Measurements from ENCODE around the gene STK11IP.
A peak's percentile ranks its signal among the peaks of the same experiment; 100 is the strongest.

STK11IP gene

DNA sequence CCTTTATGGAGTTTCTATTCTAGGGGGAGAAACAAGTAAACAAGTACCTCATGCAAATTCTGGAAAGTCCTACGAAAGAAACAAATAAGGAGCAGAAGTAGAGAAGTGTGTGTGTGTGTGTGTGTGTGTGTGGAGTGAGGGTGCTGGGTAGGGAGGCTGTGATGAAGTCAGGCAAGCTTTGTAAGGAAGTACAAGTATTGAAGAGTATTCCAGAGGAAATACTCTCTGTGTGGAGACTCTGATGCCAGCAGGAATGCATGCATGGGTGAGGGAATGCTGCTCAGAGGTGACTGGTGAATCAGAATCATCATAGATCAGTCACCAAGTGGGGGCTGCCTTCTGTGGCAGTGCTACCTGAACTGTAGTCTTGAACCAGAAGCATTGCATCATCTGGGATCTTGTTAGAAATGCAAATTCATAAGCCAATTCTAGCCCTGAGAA, 64.3 kb downstream of the STK11IP start:
- no peak overlapping the region for H4K8ac ChIP-seq (ENCODE audit: low read depth, low read length)
- no peak overlapping the region for H3K4me2 ChIP-seq (ENCODE audit: low read length)
- peak; percentile 75 for DNase-seq
- H2BK120ac ChIP-seq (ENCODE audit: low read depth, low read length): no peak overlapping the region
- WGBS (ENCODE audit: extremely low coverage, insufficient coverage, low lambda C conversion rate): no CpG with 5 or more reads among the region's 1 CpG
- H3K56ac ChIP-seq (ENCODE audit: low read length): peak overlapping the region; percentile 38
- H3K9ac ChIP-seq (ENCODE audit: low read length): no peak overlapping the region
- no peak overlapping the region for H3K4ac ChIP-seq (ENCODE audit: low read depth, low read length)
- H3K79me1 ChIP-seq (ENCODE audit: low read length): no peaks in the 10 kb centered on the region
- no peaks in the 10 kb centered on the region for H3K36me3 ChIP-seq (ENCODE audit: control insufficient read depth, insufficient read depth, low read length)
- no peak overlapping the region for H3K23ac ChIP-seq (ENCODE audit: low read length)
- no peaks in the 10 kb centered on the region for H3K79me2 ChIP-seq (ENCODE audit: control insufficient read depth, insufficient read depth, low read length)
- H4K5ac ChIP-seq (ENCODE audit: low read length): no peak overlapping the region
- H2BK15ac ChIP-seq (replicated peaks; ENCODE audit: low read depth): no peak overlapping the region
- H2AK5ac ChIP-seq (ENCODE audit: low read length): no peak overlapping the region
- no peak overlapping the region for H3K18ac ChIP-seq (ENCODE audit: low read length)
- peak overlapping the region; percentile 64 for H2BK5ac ChIP-seq (ENCODE audit: low read length)
- no peaks in the 10 kb centered on the region for H3K27me3 ChIP-seq (ENCODE audit: insufficient read depth, low read length, poor library complexity)
- H3K4me1 ChIP-seq (ENCODE audit: control insufficient read depth, low read depth, low read length): peaks cover 2% of the 10 kb centered on the region
- no peak overlapping the region for H3K27ac ChIP-seq (ENCODE audit: low read depth, low read length)
- H3K4me3 ChIP-seq (ENCODE audit: low read length): no peak overlapping the region

- Histone ChIP-seq H3K27ac (ENCODE audit: low read depth, low read length) (no peak overlapping the region), H3K36me3 (ENCODE audit: control insufficient read depth, insufficient read depth, low read length) (no peaks in the 10 kb centered on the region), H3K4ac (ENCODE audit: low read depth, low read length) (no peak overlapping the region), H3K9ac (ENCODE audit: low read length) (no peak overlapping the region), H3K56ac (ENCODE audit: low read length) (no peak overlapping the region), H3K23ac (ENCODE audit: low read length) (no peak overlapping the region), H2BK15ac (replicated peaks; ENCODE audit: low read depth) (no peak overlapping the region), H2BK5ac (ENCODE audit: low read length) (no peak overlapping the region), H3K79me1 (ENCODE audit: low read length) (no peaks in the 10 kb centered on the region), H4K5ac (ENCODE audit: low read length) (no peak overlapping the region), H4K8ac (ENCODE audit: low read depth, low read length) (no peak overlapping the region), H2BK120ac (ENCODE audit: low read depth, low read length) (no peak overlapping the region), H3K27me3 (ENCODE audit: insufficient read depth, low read length, poor library complexity) (no peaks in the 10 kb centered on the region), H2AK5ac (ENCODE audit: low read length) (no peak overlapping the region), H3K4me3 (ENCODE audit: low read length) (no peak overlapping the region), H3K18ac (ENCODE audit: low read length) (no peak overlapping the region), H3K79me2 (ENCODE audit: control insufficient read depth, insufficient read depth, low read length) (no peaks in the 10 kb centered on the region), H3K4me1 (ENCODE audit: control insufficient read depth, low read depth, low read length) (peaks cover 2% of the 10 kb centered on the region), H3K4me2 (ENCODE audit: low read length) (no peak overlapping the region)
- peak; percentile 95 for DNase-seq
Observed at GRCh38 chr2:219662566-219662965, 64.9 kb downstream of the STK11IP start.

- H3K79me1 ChIP-seq (ENCODE audit: low read length): no peaks in the 10 kb centered on the region
- no peaks in the 10 kb centered on the region for H3K36me3 ChIP-seq (ENCODE audit: control insufficient read depth, insufficient read depth, low read length)
- H3K23ac ChIP-seq (ENCODE audit: low read length): no peak overlapping the region
- H3K4me3 ChIP-seq (ENCODE audit: low read length): no peak overlapping the region
- H2AK5ac ChIP-seq (ENCODE audit: low read length): no peak overlapping the region
- H3K4me2 ChIP-seq (ENCODE audit: low read length): no peak overlapping the region
- no peak overlapping the region for H3K18ac ChIP-seq (ENCODE audit: low read length)
- no peaks in the 10 kb centered on the region for H3K79me2 ChIP-seq (ENCODE audit: control insufficient read depth, insufficient read depth, low read length)
- no peak overlapping the region for H2BK5ac ChIP-seq (ENCODE audit: low read length)
- H3K27ac ChIP-seq (ENCODE audit: low read depth, low read length): no peak overlapping the region
- H3K4ac ChIP-seq (ENCODE audit: low read depth, low read length): no peak overlapping the region
- H4K5ac ChIP-seq (ENCODE audit: low read length): no peak overlapping the region
- DNase-seq: no peak
- H3K27me3 ChIP-seq (ENCODE audit: insufficient read depth, low read length, poor library complexity): no peaks in the 10 kb centered on the region
- H3K9ac ChIP-seq (ENCODE audit: low read length): no peak overlapping the region
- H3K56ac ChIP-seq (ENCODE audit: low read length): no peak overlapping the region
- WGBS (ENCODE audit: extremely low coverage, insufficient coverage, low lambda C conversion rate): no CpG with 5 or more reads among the region's 11 CpGs
- no peak overlapping the region for H2BK15ac ChIP-seq (replicated peaks; ENCODE audit: low read depth)
- no peak overlapping the region for H4K8ac ChIP-seq (ENCODE audit: low read depth, low read length)
- no peak overlapping the region for H2BK120ac ChIP-seq (ENCODE audit: low read depth, low read length)
- H3K4me1 ChIP-seq (ENCODE audit: control insufficient read depth, low read depth, low read length): peaks cover 2% of the 10 kb centered on the region
Observed at GRCh38 chr2:219663116-219663762, 65.6 kb downstream of the STK11IP start.

DNA sequence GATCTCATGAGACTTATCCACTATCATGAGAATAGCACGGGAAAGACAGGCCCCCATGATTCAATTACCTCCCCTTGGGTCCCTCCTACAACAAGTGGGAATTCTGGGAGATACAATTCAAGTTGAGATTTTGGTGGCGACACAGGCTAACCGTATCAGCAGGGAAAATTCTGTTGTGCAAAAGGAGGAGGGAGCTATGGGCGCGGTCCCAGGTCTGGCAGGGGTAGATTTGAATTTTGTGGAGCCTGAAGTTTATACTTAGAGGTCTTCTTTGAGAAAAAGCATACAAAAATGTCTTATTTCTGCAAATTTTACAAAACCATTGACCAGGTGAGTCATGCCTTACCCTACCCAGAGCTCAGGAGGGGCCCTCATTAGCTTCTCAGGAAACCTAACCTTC, 66.4 kb downstream of the STK11IP start:
- Histone ChIP-seq H3K18ac (ENCODE audit: low read length) (no peak overlapping the region), H3K56ac (ENCODE audit: low read length) (no peak overlapping the region), H3K4me3 (ENCODE audit: low read length) (no peak overlapping the region), H4K5ac (ENCODE audit: low read length) (no peak overlapping the region), H3K36me3 (ENCODE audit: control insufficient read depth, insufficient read depth, low read length) (no peaks in the 10 kb centered on the region), H3K4me1 (ENCODE audit: control insufficient read depth, low read depth, low read length) (peaks cover 2% of the 10 kb centered on the region), H3K23ac (ENCODE audit: low read length) (no peak overlapping the region), H2AK5ac (ENCODE audit: low read length) (no peak overlapping the region), H3K4me2 (ENCODE audit: low read length) (no peak overlapping the region), H3K27me3 (ENCODE audit: insufficient read depth, low read length, poor library complexity) (no peaks in the 10 kb centered on the region), H3K79me1 (ENCODE audit: low read length) (no peaks in the 10 kb centered on the region), H4K8ac (ENCODE audit: low read depth, low read length) (no peak overlapping the region), H2BK15ac (replicated peaks; ENCODE audit: low read depth) (no peak overlapping the region), H2BK5ac (ENCODE audit: low read length) (no peak overlapping the region), H3K4ac (ENCODE audit: low read depth, low read length) (no peak overlapping the region), H3K27ac (ENCODE audit: low read depth, low read length) (no peak overlapping the region), H3K9ac (ENCODE audit: low read length) (no peak overlapping the region), H3K79me2 (ENCODE audit: control insufficient read depth, insufficient read depth, low read length) (no peaks in the 10 kb centered on the region), H2BK120ac (ENCODE audit: low read depth, low read length) (no peak overlapping the region)
- WGBS (ENCODE audit: extremely low coverage, insufficient coverage, low lambda C conversion rate): no CpG with 5 or more reads among the region's 5 CpGs
- no peak for DNase-seq

GRCh38 chr2:219664944-219665343, 67.3 kb downstream of the STK11IP start:
- Histone ChIP-seq H3K4me1 (ENCODE audit: control insufficient read depth, low read depth, low read length) (peaks cover 2% of the 10 kb centered on the region), H3K4ac (ENCODE audit: low read depth, low read length) (no peak overlapping the region), H2AK5ac (ENCODE audit: low read length) (no peak overlapping the region), H3K4me2 (ENCODE audit: low read length) (no peak overlapping the region), H3K79me2 (ENCODE audit: control insufficient read depth, insufficient read depth, low read length) (no peaks in the 10 kb centered on the region), H3K9ac (ENCODE audit: low read length) (no peak overlapping the region), H2BK120ac (ENCODE audit: low read depth, low read length) (no peak overlapping the region), H3K27me3 (ENCODE audit: insufficient read depth, low read length, poor library complexity) (no peaks in the 10 kb centered on the region), H3K23ac (ENCODE audit: low read length) (no peak overlapping the region), H3K36me3 (ENCODE audit: control insufficient read depth, insufficient read depth, low read length) (no peaks in the 10 kb centered on the region), H4K5ac (ENCODE audit: low read length) (no peak overlapping the region), H3K56ac (ENCODE audit: low read length) (no peak overlapping the region), H3K79me1 (ENCODE audit: low read length) (no peaks in the 10 kb centered on the region), H2BK5ac (ENCODE audit: low read length) (no peak overlapping the region), H2BK15ac (replicated peaks; ENCODE audit: low read depth) (no peak overlapping the region), H3K18ac (ENCODE audit: low read length) (no peak overlapping the region), H3K4me3 (ENCODE audit: low read length) (no peak overlapping the region), H3K27ac (ENCODE audit: low read depth, low read length) (no peak overlapping the region), H4K8ac (ENCODE audit: low read depth, low read length) (no peak overlapping the region)
- WGBS (ENCODE audit: extremely low coverage, insufficient coverage, low lambda C conversion rate): no CpG with 5 or more reads among the region's 4 CpGs
- no peak for DNase-seq

DNA sequence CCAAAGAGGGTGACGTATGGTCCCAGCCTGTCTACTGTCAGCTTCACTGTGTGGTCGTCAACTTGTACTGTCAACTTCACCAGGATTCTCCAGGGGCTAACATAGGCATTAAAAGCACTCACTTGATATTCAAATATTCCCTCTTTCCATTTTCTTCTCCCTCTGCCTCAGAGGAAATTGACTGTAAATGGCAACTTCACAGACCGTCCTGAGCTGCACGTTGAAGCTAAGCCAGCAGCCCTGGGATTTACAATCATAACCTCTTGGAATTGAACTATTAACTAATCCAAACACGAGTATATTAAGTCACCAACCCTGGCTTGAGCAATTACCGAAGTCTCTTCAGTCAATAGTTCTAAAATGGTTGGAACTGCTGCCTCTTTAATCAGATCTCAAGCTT, 68.3 kb downstream of the STK11IP start:
- WGBS (ENCODE audit: extremely low coverage, insufficient coverage, low lambda C conversion rate): no CpG with 5 or more reads among the region's 6 CpGs
- Histone ChIP-seq H3K9ac (ENCODE audit: low read length) (no peak overlapping the region), H3K23ac (ENCODE audit: low read length) (no peak overlapping the region), H2BK120ac (ENCODE audit: low read depth, low read length) (no peak overlapping the region), H2BK15ac (replicated peaks; ENCODE audit: low read depth) (no peak overlapping the region), H3K27ac (ENCODE audit: low read depth, low read length) (no peak overlapping the region), H3K27me3 (ENCODE audit: insufficient read depth, low read length, poor library complexity) (no peaks in the 10 kb centered on the region), H3K79me1 (ENCODE audit: low read length) (no peaks in the 10 kb centered on the region), H3K18ac (ENCODE audit: low read length) (no peak overlapping the region), H3K4me3 (ENCODE audit: low read length) (no peak overlapping the region), H3K79me2 (ENCODE audit: control insufficient read depth, insufficient read depth, low read length) (no peaks in the 10 kb centered on the region), H3K4ac (ENCODE audit: low read depth, low read length) (no peak overlapping the region), H3K4me2 (ENCODE audit: low read length) (no peak overlapping the region), H3K4me1 (ENCODE audit: control insufficient read depth, low read depth, low read length) (peaks cover 2% of the 10 kb centered on the region), H4K8ac (ENCODE audit: low read depth, low read length) (no peak overlapping the region), H4K5ac (ENCODE audit: low read length) (no peak overlapping the region), H2AK5ac (ENCODE audit: low read length) (no peak overlapping the region), H3K56ac (ENCODE audit: low read length) (no peak overlapping the region), H3K36me3 (ENCODE audit: control insufficient read depth, insufficient read depth, low read length) (no peaks in the 10 kb centered on the region), H2BK5ac (ENCODE audit: low read length) (no peak overlapping the region)
- no peak for DNase-seq
